ENCODE results near the gene S100B.

Gene S100B

DNA sequence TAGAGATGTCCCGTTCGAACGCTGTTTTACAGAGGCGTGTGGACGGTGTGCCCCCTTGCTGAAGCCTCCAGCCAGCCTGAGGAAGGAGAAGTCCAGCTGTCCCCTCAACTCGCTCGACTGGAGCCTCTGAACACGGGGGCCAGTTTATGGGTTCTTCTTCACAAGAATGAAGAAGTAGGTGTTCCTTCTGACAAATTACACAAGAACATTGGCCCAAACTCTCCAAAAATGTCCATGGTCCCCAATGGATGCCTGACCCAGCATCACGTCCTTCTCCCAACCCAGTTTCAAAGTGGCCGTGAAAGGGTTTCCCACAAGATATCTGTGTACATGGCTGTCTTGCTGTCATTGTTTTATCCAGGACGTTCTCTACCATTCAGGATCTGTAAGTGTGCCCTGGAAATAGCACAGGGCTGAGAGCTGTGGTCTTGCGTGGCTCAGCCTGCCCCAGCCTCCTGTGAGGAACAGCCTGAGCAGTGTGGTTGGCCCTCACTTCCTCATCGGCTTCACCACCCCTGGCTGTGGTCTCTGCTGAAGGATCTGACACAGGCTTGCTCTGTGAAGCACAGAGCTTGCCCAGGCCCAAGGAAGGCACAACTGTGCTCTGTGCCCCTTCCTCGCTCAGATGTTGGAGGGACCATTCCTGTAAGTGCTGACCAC is 1.0 kb upstream of the S100B start:
- Histone ChIP-seq H3K36me3 (ENCODE audit: control insufficient read depth in 5 of 5, insufficient read depth in 5 of 5, low read length in 5 of 5) (peaks cover 0 to 2% (median 0%) of the 10 kb centered on the region in 5 donors), H3K4me1 (ENCODE audit: control insufficient read depth in 5 of 5, insufficient read depth in 5 of 5, low read length in 5 of 5) (peaks cover 0 to 33% (median 24%) of the 10 kb centered on the region in 5 donors), H3K9ac (ENCODE audit: low read length in 5 of 5) (no peak overlapping the region), H3K27ac (ENCODE audit: low read depth, low read length) (peak overlapping the region; percentile 47), H3K9me3 (ENCODE audit: control insufficient read depth in 5 of 5, low read length in 5 of 5) (peaks cover 5 to 10% (median 6%) of the 10 kb centered on the region in 5 donors), H3K4me3 (ENCODE audit: low read depth in 1 of 5, low read length in 5 of 5) (no peak overlapping the region), H3K27me3 (ENCODE audit: control insufficient read depth in 5 of 5, insufficient read depth in 4 of 5, low read length in 5 of 5) (no peaks in the 10 kb centered on the region)

- Histone ChIP-seq H3K27me3 (ENCODE audit: control insufficient read depth in 5 of 5, insufficient read depth in 4 of 5, low read length in 5 of 5) (no peaks in the 10 kb centered on the region), H3K9ac (ENCODE audit: low read length in 5 of 5) (peak overlapping the region in 2 of 5 donors; percentile 10 to 65), H3K27ac (ENCODE audit: low read depth, low read length) (peak overlapping the region; percentile 28), H3K9me3 (ENCODE audit: control insufficient read depth in 5 of 5, low read length in 5 of 5) (no peaks in the 10 kb centered on the region), H3K4me3 (ENCODE audit: low read depth in 1 of 5, low read length in 5 of 5) (peak overlapping the region; percentile 40 to 70 (median 60)), H3K36me3 (ENCODE audit: control insufficient read depth in 5 of 5, insufficient read depth in 5 of 5, low read length in 5 of 5) (peaks cover 0 to 2% (median 0%) of the 10 kb centered on the region in 5 donors), H3K4me1 (ENCODE audit: control insufficient read depth in 5 of 5, insufficient read depth in 5 of 5, low read length in 5 of 5) (peaks cover 0 to 37% (median 26%) of the 10 kb centered on the region in 5 donors)
Observed at GRCh38 chr21:46604329-46604974, 430 bp downstream of the S100B start.

DNA sequence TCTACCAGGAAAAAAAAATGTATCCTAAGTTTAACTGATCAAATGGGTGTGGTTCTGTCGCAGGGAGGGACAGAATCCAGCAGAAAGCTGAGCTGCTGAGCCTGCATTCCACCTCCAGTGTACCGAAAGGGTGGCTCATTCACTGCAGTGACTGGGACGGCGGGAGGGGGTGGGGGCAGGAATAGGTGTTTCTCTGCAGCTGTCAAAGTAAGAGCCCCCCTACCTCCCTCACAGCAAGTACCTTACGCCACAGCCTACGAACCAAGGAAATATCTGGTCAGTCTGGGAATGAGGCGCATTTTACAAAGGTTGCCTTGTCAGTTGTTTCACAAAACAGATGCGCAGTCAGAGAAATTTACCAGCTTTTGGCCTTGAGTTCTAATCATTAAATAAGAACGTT is 1.7 kb downstream of the S100B start:
- H3K36me3 ChIP-seq (ENCODE audit: control insufficient read depth in 5 of 5, insufficient read depth in 5 of 5, low read length in 5 of 5) = peaks cover 0 to 2% (median 0%) of the 10 kb centered on the region in 5 donors
- no peak overlapping the region for H3K9ac ChIP-seq (ENCODE audit: low read length in 5 of 5)
- no peaks in the 10 kb centered on the region for H3K9me3 ChIP-seq (ENCODE audit: control insufficient read depth in 5 of 5, low read length in 5 of 5)
- no peak overlapping the region for H3K4me3 ChIP-seq (ENCODE audit: low read depth in 1 of 5, low read length in 5 of 5)
- H3K27ac ChIP-seq (ENCODE audit: low read depth, low read length) = no peak overlapping the region
- peaks cover 0 to 46% (median 35%) of the 10 kb centered on the region in 5 donors for H3K4me1 ChIP-seq (ENCODE audit: control insufficient read depth in 5 of 5, insufficient read depth in 5 of 5, low read length in 5 of 5)
- H3K27me3 ChIP-seq (ENCODE audit: control insufficient read depth in 5 of 5, insufficient read depth in 4 of 5, low read length in 5 of 5) = no peaks in the 10 kb centered on the region

GRCh38 chr21:46600978-46601377 is 3.9 kb downstream of the S100B start:
- H3K9ac ChIP-seq (ENCODE audit: low read length in 5 of 5) = no peak overlapping the region
- H3K27ac ChIP-seq (ENCODE audit: low read depth, low read length) = no peak overlapping the region
- peaks cover 0 to 2% (median 0%) of the 10 kb centered on the region in 5 donors for H3K36me3 ChIP-seq (ENCODE audit: control insufficient read depth in 5 of 5, insufficient read depth in 5 of 5, low read length in 5 of 5)
- no peak overlapping the region for H3K4me3 ChIP-seq (ENCODE audit: low read depth in 1 of 5, low read length in 5 of 5)
- H3K27me3 ChIP-seq (ENCODE audit: control insufficient read depth in 5 of 5, insufficient read depth in 4 of 5, low read length in 5 of 5) = no peaks in the 10 kb centered on the region
- H3K4me1 ChIP-seq (ENCODE audit: control insufficient read depth in 5 of 5, insufficient read depth in 5 of 5, low read length in 5 of 5) = peaks cover 0 to 42% (median 29%) of the 10 kb centered on the region in 5 donors
- no peaks in the 10 kb centered on the region for H3K9me3 ChIP-seq (ENCODE audit: control insufficient read depth in 5 of 5, low read length in 5 of 5)

GRCh38 chr21:46600305-46600704 is 4.6 kb downstream of the S100B start:
- H3K9me3 ChIP-seq (ENCODE audit: control insufficient read depth in 5 of 5, low read length in 5 of 5) = no peaks in the 10 kb centered on the region
- no peak overlapping the region for H3K27ac ChIP-seq (ENCODE audit: low read depth, low read length)
- no peak overlapping the region for H3K9ac ChIP-seq (ENCODE audit: low read length in 5 of 5)
- peaks cover 0 to 2% (median 0%) of the 10 kb centered on the region in 5 donors for H3K36me3 ChIP-seq (ENCODE audit: control insufficient read depth in 5 of 5, insufficient read depth in 5 of 5, low read length in 5 of 5)
- peaks cover 0 to 35% (median 22%) of the 10 kb centered on the region in 5 donors for H3K4me1 ChIP-seq (ENCODE audit: control insufficient read depth in 5 of 5, insufficient read depth in 5 of 5, low read length in 5 of 5)
- H3K4me3 ChIP-seq (ENCODE audit: low read depth in 1 of 5, low read length in 5 of 5) = no peak overlapping the region
- no peaks in the 10 kb centered on the region for H3K27me3 ChIP-seq (ENCODE audit: control insufficient read depth in 5 of 5, insufficient read depth in 4 of 5, low read length in 5 of 5)

DNA sequence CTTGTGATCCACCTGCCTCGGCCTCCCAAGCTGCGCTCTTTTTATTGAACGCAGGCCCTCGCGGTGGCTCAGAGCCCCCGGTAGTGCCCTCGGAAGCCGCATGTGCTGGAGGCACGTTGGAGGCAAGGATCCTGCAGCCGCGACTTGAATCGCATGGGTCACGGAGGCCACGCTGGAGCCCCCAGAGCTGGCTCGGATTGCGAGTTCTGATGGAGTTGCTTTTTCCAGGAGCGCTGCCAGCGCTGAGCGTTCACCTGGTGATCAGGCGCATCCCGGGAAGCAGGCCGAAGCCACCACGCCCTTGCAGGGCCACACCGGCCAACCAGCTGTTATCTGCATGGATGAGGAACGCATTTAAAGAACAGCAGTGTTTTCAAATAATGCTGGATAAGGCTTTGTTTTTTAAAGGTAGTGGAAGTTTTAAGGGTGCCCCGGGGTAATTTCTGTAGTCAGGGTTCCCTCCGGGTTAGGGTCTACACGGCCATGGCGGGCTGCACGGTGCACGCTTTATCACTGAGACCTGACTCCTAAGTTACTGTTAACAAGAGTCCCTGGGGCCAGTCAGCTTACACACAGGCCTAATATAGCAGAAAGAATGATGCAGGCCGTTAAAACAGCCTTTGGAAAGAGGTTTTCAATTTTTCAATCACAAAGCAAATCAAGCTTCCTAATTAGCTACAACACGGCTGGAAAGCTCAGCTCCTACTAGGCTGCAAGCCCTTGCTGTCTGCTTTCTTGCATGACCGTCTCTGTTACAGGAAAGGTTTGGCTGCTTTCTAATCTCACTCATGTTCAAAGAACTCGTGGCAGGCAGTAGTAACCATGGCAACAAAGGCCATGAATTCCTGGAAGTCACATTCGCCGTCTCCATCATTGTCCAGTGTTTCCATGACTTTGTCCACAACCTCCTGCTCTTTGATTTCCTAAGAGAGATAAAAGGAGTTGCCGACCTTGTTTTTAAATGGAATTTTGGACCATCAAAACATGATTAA is 6.0 kb downstream of the S100B start:
- no peak overlapping the region for H3K4me3 ChIP-seq (ENCODE audit: low read depth in 1 of 5, low read length in 5 of 5)
- no peak overlapping the region for H3K27ac ChIP-seq (ENCODE audit: low read depth, low read length)
- no peaks in the 10 kb centered on the region for H3K27me3 ChIP-seq (ENCODE audit: control insufficient read depth in 5 of 5, insufficient read depth in 4 of 5, low read length in 5 of 5)
- H3K36me3 ChIP-seq (ENCODE audit: control insufficient read depth in 5 of 5, insufficient read depth in 5 of 5, low read length in 5 of 5) = peaks cover 0 to 2% (median 0%) of the 10 kb centered on the region in 5 donors
- peaks cover 0 to 21% (median 12%) of the 10 kb centered on the region in 5 donors for H3K4me1 ChIP-seq (ENCODE audit: control insufficient read depth in 5 of 5, insufficient read depth in 5 of 5, low read length in 5 of 5)
- peaks cover 0 to 9% (median 4%) of the 10 kb centered on the region in 5 donors for H3K9me3 ChIP-seq (ENCODE audit: control insufficient read depth in 5 of 5, low read length in 5 of 5)
- no peak overlapping the region for H3K9ac ChIP-seq (ENCODE audit: low read length in 5 of 5)

GRCh38 chr21:46597896-46598343 is 7.0 kb downstream of the S100B start:
- Histone ChIP-seq H3K27me3 (ENCODE audit: control insufficient read depth in 5 of 5, insufficient read depth in 4 of 5, low read length in 5 of 5) (no peaks in the 10 kb centered on the region), H3K9me3 (ENCODE audit: control insufficient read depth in 5 of 5, low read length in 5 of 5) (peaks cover 0 to 9% (median 4%) of the 10 kb centered on the region in 5 donors), H3K27ac (ENCODE audit: low read depth, low read length) (no peak overlapping the region), H3K36me3 (ENCODE audit: control insufficient read depth in 5 of 5, insufficient read depth in 5 of 5, low read length in 5 of 5) (peaks cover 0 to 2% (median 0%) of the 10 kb centered on the region in 5 donors), H3K4me1 (ENCODE audit: control insufficient read depth in 5 of 5, insufficient read depth in 5 of 5, low read length in 5 of 5) (peaks cover 0 to 21% (median 12%) of the 10 kb centered on the region in 5 donors), H3K9ac (ENCODE audit: low read length in 5 of 5) (no peak overlapping the region), H3K4me3 (ENCODE audit: low read depth in 1 of 5, low read length in 5 of 5) (no peak overlapping the region)

DNA sequence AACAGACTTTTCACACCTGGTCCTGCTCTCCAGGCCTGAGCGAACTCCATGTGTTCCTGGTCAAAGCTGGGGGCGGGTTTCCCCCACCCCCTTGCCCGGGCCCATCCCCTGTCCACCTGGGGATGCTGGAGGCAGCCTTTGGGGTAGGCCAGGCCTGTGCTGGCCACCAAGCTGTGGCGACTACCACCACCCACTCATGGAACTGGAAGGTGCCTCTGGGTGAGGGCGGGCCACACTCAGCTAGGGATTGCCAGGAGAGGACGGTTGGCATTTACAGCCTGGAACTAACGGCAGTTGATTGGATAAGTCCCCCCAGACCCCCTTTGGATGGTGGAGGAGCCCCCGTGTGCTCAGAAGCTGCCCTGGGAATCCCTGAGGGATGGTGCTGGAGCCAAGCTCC is 7.9 kb downstream of the S100B start:
- Histone ChIP-seq H3K36me3 (ENCODE audit: control insufficient read depth in 5 of 5, insufficient read depth in 5 of 5, low read length in 5 of 5) (peaks cover 0 to 2% (median 0%) of the 10 kb centered on the region in 5 donors), H3K4me1 (ENCODE audit: control insufficient read depth in 5 of 5, insufficient read depth in 5 of 5, low read length in 5 of 5) (peaks cover 0 to 16% (median 11%) of the 10 kb centered on the region in 5 donors), H3K9me3 (ENCODE audit: control insufficient read depth in 5 of 5, low read length in 5 of 5) (peaks cover 0 to 14% (median 4%) of the 10 kb centered on the region in 5 donors), H3K27ac (ENCODE audit: low read depth, low read length) (no peak overlapping the region), H3K27me3 (ENCODE audit: control insufficient read depth in 5 of 5, insufficient read depth in 4 of 5, low read length in 5 of 5) (no peaks in the 10 kb centered on the region), H3K9ac (ENCODE audit: low read length in 5 of 5) (no peak overlapping the region), H3K4me3 (ENCODE audit: low read depth in 1 of 5, low read length in 5 of 5) (no peak overlapping the region)

- H3K27ac ChIP-seq (ENCODE audit: low read depth, low read length) = no peak overlapping the region
- peaks cover 0 to 16% (median 11%) of the 10 kb centered on the region in 5 donors for H3K4me1 ChIP-seq (ENCODE audit: control insufficient read depth in 5 of 5, insufficient read depth in 5 of 5, low read length in 5 of 5)
- H3K9me3 ChIP-seq (ENCODE audit: control insufficient read depth in 5 of 5, low read length in 5 of 5) = peaks cover 0 to 18% (median 4%) of the 10 kb centered on the region in 5 donors
- H3K9ac ChIP-seq (ENCODE audit: low read length in 5 of 5) = no peak overlapping the region
- H3K27me3 ChIP-seq (ENCODE audit: control insufficient read depth in 5 of 5, insufficient read depth in 4 of 5, low read length in 5 of 5) = no peaks in the 10 kb centered on the region
- no peak overlapping the region for H3K4me3 ChIP-seq (ENCODE audit: low read depth in 1 of 5, low read length in 5 of 5)
- no peaks in the 10 kb centered on the region for H3K36me3 ChIP-seq (ENCODE audit: control insufficient read depth in 5 of 5, insufficient read depth in 5 of 5, low read length in 5 of 5)
Observed at GRCh38 chr21:46596201-46596600, 8.7 kb downstream of the S100B start.
